SKM-1 (cell line): ENCODE data around the gene FMN2.

Experiments
- DNase-seq: peaks from one replicate; lab custom pipeline; 2025; ENCODE audit not compliant: unreplicated experiment; lab: John Stamatoyannopoulos, UW

The FMN2 gene

DNA sequence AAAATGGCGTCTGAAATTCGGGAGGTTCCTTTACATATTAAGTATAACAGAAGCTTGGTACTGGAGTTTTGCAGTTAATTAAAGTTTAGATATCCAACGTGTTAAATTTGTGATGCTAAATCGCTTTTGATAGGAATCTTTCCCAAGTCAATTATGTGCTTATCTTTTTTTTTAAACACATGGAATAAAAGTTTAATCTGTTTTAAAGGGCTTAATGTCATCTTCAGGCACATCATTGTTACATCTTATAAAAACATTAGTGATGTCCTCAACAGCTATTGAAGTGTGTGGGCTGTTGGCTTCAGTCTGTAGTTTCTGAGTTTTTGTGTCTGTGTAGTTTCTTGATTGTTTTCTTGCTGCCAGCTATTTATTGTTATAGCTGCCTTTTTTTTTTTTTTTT lies 5.3 kb downstream of the FMN2 start:
- no peak for DNase-seq

DNA sequence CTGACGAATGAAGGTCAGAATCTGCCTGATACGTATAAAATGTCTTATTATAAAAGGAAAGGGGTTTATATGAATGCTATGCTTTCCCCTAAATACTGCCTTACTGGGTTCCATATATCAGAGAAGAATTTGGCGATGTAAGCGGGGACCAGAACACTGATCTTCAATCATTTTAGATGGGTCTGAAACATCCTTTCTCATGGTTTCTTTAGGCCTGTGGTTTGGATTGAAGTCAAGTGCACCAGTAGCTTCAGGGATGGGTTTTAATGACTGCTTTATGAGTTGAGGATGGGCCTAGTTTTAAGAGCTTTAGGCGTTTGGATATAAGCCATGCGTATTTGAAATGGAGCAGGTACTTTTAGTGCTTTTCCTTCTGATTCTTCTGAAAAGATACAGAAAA lies 6.9 kb downstream of the FMN2 start:
- DNase-seq, result no peak

DNA sequence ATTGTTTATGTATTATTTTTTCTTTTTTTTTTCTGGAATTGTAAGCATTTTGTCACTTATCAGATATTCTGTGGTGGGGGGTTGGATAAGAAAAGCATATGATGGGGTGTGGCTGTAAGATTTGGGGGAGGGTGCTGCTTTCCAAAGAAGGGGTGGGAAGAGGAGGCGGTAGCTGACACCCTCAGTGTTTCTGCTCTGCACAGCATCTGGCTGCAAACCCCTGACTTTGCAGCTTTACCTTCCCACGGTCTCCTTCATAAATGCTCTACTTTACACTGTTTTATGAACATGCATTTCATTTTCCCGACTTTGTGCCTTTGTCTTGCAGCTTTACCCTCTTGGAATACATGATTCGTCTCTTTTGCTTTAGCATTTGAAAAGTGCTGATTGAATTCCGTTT lies 7.6 kb downstream of the FMN2 start:
- no peak for DNase-seq

DNA sequence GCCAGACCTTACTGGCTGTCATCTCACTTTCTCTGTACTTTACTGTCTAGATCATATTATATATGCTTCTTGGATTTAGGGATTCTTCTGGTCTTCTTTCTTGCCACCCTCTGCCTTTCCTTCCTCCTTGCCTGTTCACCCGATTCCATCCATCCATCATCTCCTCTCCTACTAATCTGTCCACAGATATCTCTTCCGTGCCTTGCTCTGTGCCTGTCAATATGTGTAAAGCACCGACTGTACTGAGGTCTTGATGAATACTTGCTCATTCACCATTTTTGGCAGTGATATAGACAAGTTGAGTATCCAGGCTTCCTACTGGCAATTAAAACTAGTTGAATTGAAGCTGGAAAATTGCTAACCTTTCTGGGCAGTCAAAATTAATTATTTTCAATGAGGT lies 8.1 kb downstream of the FMN2 start:
- DNase-seq, result no peak

DNA sequence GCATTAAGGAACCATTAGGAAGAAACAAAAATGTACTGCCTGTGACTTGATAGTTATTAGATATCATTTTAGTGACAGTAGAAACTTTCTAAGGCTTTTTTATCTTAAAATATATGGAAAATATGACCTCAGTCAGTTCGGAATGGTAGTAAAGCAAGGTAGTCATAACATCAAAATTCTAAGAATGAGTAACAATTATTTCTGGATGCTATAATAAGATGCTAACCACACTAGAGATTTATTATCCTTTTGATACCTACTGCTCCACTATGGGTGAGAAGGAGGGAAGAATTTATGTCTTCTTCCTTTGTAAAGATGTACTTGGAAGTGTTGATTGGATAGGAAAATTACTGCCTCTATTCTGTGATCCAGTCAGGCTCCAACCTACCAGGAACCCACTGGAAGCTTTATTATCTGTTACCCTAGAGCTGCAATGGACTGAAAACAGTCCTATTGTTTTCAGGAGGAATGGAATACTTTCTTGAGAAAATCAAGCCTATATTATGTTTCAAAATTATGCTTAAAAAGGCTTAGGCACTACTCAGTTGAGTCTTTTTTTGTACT lies 8.8 kb downstream of the FMN2 start:
- DNase-seq, result no peak

DNA sequence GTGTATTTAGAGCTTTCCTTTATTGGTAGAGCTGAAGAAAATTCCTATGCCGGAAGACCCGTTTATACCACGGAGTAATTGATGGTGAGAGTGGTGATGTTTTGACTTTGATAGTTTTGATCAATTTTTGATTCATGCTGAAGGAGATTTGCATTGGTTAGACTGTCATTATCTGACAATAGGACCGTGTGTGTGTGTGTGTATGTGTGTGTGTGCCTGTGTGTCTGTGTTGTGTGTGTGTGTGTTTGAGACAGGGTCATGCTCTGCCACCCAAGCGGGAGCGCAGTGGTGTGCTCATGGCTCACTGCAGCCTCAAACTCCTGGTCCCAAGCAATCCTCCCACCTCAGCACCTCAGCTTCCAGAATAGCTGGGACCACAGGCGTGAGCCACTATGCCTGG lies 9.6 kb downstream of the FMN2 start:
- no peak for DNase-seq

DNA sequence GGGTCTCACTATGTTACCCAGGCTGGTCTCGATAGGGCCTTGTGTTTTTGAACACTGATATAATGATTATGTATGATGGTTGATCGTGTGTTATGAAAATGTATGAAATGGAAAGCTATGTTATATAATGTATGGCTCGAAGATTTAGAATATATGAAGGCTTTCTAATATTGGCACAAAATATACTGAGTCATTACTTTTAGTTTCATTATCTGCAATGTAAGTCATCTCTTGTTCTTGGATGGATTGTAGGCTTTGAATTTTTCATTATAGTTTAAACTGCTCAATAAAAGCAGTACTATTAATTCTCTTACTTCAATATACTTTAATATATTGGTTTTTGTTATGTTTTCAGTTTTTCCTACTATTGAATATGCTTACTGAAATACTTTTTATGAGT lies 10.1 kb downstream of the FMN2 start:
- DNase-seq, result no peak

DNA sequence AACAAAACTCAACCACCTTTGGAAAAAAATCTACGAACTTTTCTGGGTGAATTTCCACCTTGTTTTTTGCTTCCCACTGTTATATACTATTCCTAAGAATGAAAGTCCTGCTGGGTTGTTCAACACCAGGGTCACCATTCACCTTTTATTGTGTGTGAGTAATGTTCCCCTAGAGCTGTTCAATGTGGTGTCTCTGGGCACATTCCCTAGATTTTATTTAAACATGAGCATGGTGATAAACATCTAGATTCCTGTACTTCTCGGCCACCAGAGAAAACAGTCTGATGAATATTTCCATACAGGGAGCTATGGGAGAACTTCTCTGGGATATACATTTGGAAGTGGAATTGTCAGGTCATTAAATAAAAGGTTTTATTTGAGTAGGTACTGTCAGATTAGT lies 13.0 kb downstream of the FMN2 start:
- DNase-seq, result no peak

DNA sequence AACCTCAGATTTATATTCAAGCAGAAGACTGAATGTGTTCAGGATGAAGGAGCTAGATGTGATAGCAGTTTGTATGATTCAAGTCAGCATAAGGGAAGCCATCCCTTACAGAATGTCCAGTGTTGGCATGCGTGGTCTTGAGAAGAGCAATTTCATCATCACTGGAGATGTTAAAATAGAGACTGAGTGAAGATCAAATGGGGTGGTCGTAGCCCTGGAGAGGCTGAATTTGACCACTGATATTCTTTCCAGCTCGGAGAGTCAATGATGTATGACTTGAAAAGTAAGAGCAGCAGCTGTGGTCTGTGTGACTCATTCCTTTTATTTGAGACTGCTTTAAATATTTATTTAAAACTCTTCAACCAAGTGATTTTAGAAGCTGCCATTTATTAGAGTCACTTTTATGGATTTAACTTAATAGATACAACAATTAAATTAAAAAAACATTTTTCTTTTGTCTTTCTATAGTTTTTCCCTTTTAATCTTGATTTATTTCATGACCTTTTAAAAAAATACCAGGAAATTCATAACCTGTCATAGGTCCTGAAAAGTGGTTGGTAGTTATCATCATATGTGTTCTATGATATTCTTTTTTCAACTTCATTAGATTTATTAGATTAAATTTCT lies 15.5 kb downstream of the FMN2 start:
- no peak for DNase-seq

DNA sequence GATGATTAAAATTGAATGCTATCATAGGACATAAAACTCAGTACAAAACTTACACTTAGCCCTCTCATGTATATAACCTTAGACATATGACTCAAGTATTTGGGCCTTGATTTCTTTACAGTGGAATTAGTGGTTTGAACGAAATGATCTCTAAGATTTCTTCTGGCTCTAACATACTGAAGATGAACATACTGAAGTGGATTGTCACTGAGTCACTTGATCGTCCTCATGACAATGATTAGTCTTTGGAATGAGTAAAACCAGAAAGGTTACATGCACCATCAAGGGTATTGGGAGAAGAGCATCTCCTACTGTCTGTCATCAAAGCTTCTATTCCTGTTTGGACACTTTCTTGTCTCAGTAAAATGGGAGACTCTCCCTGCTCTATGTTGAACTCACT lies 17.4 kb downstream of the FMN2 start:
- no peak for DNase-seq

DNA sequence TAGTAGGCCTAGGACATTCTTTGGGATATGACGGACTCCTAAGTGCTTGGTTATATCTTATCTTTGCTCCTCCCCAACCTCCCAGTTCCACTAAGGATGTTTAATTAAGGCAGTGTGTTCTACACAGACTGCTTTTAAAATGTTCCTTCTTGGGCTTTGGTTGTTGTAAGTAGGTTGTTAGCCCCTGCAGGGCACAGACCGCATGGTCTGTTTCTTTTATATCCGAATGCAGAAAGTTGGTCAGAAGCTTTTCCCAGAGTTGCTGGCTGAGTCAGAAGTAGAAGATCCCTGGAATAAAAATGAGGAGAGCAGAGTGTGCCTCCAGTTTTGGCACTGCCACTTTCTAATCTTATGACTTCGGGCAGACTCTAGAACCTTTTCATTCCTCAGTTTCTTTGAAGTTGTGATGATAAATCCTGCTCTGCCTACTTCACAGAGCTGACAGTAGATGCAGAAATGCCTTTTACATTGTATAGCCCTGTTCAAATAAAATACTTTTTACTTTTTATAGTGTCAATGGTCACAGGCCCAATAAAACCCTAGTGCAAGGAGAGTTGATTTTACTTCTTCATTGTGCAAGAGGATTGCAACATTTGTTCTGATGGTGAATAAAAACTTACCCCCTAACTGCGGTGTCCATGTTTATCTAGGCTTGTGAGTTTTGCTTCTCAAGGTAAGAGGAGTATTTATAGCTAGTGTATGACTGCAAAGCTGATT lies 18.4 kb downstream of the FMN2 start:
- DNase-seq, result no peak

DNA sequence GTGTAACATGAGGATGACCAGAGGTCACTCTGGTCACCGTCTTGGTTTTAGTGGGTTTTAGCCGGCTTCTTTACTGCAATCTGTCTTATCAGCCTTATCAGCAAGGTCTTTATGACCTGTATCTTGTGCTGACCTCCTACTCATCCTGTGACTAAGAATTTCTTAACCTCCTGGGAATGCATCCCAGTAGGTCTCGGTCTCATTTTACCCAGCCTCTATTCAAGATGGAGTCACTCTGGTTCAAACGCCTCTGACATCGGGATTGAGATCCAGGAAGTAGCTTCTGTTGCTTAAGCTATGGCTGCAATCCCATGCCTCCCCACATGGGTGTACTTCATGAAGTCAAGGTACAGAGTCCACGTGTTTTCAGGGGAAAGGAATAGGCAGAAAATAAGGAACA lies 19.9 kb downstream of the FMN2 start:
- DNase-seq, result no peak

DNA sequence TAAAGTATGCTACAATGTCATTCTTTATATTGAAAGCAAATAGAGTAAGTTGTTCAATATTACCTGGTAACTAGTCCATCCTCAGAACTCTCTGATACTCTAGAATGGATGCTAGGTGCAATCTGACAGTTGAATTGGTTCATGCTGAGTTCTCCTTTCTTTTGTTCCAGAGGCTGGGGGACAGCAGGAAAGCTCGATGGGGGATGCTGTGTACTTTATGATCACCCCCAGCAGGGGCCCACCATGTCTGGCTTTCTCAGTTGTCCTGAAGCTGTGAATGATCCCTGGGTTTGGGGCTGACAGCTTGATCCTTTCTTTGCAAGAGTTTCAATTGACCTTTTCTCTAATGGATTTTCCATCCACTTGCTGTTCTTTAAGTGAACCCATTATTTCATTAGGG lies 22.5 kb downstream of the FMN2 start:
- no peak for DNase-seq

DNA sequence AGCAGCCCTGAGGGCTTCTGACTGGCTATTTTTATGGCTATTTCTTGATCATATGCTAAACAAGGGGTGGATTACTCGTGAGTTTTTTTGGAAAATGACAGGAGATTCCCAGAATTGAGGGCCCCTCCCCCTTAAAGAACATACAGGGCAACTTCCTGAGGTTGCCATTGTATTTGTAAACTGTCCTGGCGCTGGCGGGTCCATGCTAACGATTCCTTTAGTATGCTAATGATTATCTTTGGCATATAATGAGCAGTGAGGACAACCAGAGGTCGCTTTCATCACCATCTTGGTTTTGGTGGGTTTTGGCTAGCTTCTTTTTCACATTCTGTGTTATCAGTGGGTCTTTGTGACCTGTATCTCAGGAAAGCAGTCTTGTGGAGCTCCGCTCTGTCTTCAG lies 24.1 kb downstream of the FMN2 start:
- DNase-seq, result no peak

DNA sequence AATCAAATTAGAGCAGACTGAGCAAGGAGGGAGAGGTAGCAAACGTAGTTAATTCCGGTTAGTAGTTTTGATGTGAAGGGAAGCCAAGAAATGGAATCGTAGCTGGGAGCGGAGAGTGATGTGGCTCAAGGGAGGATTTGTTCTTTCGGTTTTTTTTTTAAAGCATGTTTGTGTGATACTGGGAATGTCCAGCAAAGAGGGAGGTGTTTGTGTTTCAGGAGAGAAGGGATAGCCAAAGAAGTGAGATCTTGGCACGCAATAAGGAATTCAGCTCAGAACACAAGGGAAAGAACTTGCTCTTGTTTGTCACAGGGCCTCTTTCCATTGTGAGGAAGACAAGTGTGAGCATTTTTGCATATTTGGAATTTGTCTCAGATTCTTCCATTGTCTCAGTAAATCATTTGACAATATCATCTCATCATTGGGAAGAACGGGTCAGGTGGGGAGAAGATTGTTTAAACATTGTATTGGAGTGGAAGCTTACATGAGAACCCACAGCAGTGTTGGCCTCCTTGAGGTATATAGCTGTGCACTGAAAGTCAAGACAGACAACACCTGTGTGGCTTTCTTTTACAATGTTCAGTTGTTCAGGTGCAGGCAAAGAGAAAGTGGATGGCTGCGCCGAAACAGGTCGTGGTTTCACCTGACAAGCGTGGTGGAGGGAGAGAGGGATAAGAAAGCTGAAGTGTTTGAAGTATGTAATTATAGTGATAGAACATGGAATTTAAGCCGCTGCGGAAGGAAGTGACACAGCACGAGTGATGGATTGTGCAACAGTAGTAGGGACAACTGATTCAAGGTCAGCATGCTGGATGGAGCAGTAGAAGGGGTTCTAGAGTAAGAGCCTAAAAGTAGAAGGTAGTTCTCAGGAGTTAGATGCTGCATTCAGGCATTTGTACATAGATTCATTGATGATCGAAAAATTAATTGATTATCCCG lies 25.4 kb downstream of the FMN2 start:
- no peak for DNase-seq

DNA sequence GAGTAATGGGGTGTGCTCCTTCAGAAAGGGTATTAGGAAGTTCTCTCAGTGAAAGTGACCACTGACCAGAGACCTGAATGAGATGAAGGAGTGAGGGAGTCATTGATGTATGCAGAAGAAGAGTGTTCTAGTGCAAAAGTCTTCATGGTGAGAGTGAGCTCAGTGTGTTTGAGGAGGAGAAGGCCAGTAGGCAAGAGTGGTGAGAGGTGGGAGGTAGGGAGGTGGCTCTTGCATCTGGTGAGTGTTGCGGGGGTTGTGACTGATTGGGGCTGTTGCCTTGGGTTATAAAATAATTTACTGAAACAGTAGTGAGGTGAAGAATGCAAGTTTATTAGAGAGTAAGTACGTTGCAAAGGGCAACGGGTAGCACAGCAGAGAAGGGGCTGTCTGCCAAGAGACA lies 26.2 kb downstream of the FMN2 start:
- no peak for DNase-seq

DNA sequence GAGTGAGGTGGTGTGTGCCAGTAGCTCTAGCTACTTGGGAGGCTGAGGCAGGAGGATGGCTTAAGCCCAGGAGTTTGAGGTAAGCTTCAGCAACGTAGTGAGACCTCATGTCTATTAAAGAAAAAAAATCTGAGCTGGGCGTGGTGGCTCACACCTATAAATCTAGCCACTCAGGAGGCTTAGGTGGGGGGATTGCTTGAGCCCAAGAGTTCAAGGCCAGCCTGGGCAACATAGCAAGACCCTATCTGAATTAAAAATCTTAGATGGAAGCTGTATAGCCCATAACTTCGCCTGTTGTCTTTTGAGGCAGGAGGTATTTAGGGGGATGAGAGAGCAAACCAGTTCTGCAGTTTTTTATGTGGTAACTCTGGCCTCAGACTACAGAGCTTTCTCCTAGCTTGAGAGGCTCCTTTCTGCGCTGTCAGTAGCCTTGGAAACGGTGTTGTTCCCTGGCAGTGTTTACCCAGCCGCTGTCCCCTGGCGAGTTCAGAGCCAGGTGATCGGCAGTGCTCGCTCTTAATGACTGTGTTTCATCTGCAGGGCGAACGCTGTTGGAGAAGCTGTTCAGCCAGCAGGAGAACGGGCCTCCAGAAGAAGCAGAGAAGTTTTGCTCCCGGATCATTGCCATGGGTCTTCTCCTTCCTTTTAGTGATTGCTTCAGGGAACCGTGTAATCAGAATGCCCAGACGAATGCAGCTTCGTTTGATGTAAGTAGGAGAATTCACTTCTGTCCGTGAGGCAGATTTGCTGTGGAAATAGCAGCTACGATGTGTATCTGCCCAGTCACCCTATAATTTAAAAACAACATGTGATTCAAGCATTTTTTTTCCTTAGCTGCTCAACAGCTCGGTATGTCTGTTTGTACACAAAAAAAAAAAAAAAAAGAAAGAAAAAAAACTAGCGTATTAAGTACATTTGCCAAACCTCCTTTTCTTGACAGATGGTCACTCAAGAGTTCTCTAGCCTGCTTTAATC lies 31.2 kb downstream of the FMN2 start:
- DNase-seq, result no peak

DNA sequence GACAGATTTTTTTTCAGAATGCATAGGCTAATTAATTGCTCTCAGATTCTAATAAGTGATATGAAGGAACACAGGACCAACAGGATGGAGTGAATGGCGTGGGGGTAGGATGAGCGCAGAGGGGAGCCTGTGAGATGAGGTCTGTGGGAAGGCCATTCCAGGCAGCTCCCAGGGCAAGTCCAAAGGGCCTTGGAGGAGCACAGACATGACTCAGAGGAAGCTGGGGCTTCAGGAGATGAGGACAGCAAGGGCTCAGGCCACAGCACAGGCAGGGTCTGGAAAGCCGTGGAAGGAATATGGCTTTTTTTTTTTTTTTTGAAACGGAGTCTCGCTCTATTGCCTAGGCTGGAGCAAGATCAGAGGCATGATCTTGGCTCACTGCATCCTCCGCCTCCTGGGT lies 35.1 kb downstream of the FMN2 start:
- DNase-seq, result no peak

DNA sequence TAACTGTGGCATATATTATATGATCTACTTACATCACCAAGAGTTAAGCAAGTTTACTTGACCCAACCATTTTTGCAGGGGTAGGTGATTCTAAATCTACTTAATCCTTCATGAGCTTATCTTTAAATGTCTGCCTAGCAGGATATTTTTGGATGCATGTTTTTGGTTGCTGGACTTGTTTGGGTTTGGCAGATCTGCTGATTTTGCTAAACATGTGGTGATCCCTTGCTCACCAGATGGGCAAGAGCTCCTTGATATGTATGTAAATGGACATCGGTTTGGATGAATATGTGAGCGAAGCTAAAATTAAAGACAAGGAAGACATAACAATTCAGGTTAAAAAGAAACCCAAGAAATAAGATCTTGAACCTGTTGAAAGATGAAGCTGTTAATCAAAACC lies 36.7 kb downstream of the FMN2 start:
- no peak for DNase-seq

DNA sequence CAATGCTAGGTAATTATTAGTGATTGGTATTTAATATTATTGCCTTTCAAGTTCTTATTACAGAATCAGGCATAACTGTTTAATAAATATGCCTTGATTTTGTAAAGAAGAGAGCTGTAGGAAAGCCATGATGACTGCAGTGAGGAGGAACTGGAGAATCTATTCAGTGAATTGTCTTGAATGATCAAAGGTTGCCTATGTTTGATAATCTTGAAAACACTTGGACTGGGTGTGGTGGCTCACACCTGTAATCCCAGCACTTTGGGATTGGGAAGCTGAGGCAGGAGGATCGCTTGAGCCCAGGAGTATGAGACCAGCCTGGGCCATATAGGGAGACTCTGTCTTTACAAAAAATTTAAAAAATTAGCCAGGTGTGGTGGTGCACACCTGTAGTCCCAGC lies 42.4 kb downstream of the FMN2 start:
- DNase-seq, result no peak

DNA sequence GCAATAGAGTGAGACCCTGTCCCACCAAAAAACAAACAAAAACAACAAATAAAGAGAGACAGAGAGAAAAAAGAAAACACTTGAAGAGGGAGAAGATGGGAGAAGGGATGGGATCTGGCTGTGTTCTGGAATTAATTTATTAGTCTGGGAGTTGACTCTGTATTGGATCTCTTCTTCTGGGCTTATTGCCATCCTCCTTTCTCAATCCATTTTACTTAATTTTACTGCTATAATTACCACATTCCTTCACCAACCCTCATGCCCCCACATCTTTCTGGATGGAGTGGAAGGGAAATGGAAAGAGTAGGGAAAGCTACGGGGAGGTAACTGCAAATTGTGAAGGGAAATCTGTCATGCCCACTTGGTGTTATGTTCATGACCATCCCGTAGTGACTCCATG lies 42.9 kb downstream of the FMN2 start:
- no peak for DNase-seq
